ENCODE measurements around the gene HAUS6. TPM values are rescaled to one million over a fixed set of nuclear protein-coding genes. Genes with fewer than 3 reads are reported as not detected.
"Not testable (repeated sequence)": the region's sequence is repeated elsewhere in the genome, so short reads cannot be mapped to it uniquely, and the experiment has no call there.

The HAUS6 gene
- total RNA-seq, 2 donors from 2014 or later = 4.8 to 7.0 TPM

DNA sequence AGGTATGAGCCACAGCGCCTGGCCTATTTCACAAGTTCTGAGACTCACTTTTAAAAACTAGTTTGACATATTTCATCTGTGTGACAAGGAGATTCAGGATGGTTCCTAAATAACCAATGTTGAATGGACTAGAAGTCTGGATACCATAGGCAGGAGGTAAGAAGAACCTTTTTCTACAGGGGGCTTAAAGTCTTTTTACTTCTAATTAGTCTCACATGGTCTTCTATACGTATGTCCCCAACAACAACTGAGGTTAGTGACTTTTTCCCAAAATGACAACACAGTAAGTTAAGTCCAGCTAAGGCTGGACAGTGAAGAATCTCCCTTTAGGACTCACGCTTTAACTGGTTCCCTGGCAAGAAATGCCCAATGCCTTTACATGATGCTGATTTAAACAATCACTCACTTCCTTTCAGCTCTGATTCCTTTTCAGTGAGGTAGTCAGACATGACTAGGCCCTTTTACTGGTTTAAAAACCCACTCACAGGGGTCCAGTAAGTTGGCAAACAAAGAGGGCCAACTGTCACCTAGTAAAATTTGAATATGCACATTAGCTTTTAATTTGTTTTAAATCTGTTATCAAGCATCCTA, 12.1 kb upstream of the HAUS6 start:
- Histone ChIP-seq H3K36me3 (peaks cover 64% of the 10 kb centered on the region), H3K4me1 (peaks cover 0 to 19% of the 10 kb centered on the region in 2 donors), H3K9me3 (no peaks in the 10 kb centered on the region), H3K27ac (no peak overlapping the region), H3K27me3 (no peaks in the 10 kb centered on the region), H3K4me3 (no peak overlapping the region)
- TF ChIP-seq, protein P1, sequence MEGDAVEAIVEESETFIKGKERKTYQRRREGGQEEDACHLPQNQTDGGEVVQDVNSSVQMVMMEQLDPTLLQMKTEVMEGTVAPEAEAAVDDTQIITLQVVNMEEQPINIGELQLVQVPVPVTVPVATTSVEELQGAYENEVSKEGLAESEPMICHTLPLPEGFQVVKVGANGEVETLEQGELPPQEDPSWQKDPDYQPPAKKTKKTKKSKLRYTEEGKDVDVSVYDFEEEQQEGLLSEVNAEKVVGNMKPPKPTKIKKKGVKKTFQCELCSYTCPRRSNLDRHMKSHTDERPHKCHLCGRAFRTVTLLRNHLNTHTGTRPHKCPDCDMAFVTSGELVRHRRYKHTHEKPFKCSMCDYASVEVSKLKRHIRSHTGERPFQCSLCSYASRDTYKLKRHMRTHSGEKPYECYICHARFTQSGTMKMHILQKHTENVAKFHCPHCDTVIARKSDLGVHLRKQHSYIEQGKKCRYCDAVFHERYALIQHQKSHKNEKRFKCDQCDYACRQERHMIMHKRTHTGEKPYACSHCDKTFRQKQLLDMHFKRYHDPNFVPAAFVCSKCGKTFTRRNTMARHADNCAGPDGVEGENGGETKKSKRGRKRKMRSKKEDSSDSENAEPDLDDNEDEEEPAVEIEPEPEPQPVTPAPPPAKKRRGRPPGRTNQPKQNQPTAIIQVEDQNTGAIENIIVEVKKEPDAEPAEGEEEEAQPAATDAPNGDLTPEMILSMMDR (IDR thresholded peaks at IDR 0.05) = no peak
- DNase-seq (ENCODE audit: low spot score) = no peak

DNA sequence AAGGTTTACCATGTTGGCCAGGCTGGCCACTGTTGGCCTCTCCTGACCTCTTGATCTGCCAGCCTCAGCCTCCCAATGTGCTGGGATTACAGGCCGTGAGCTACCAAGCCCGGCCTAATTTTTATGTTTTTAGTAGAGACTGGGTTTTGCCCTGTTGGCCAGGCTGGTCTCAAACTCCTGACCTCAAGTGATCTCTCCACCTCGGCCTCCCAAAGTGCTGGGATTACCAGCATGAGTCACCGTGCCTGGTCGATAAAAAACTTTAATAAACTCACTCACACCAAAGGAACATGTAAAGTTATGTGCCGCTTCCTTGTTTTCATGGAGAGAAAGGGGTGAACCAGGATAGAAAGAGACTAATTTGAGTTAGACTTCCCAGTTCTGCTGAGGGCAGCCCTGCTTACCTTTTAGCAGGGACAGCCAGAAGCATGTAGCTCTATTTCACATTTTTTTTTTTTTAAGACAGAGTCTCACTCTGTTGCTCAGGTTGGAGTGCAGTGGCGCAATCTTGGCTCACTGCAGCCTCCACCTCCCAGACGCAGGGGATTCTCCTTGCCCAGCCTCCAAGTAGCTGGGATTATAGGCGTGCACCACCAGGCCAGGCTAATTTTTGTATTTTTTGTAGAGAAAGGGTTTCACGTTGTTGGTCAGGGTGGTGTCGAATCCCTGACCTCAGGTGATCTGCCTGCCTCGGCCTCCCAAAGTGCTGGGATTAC, 11.4 kb upstream of the HAUS6 start:
- Histone ChIP-seq H3K27me3 (no peaks in the 10 kb centered on the region), H3K4me1 (peaks cover 0 to 13% of the 10 kb centered on the region in 2 donors), H3K9me3 (no peaks in the 10 kb centered on the region), H3K4me3 (no peak overlapping the region), H3K36me3 (peaks cover 57% of the 10 kb centered on the region), H3K27ac (no peak overlapping the region)
- TF ChIP-seq, protein P1 (IDR thresholded peaks at IDR 0.05) = no peak
- no peak for DNase-seq (ENCODE audit: low spot score)

DNA sequence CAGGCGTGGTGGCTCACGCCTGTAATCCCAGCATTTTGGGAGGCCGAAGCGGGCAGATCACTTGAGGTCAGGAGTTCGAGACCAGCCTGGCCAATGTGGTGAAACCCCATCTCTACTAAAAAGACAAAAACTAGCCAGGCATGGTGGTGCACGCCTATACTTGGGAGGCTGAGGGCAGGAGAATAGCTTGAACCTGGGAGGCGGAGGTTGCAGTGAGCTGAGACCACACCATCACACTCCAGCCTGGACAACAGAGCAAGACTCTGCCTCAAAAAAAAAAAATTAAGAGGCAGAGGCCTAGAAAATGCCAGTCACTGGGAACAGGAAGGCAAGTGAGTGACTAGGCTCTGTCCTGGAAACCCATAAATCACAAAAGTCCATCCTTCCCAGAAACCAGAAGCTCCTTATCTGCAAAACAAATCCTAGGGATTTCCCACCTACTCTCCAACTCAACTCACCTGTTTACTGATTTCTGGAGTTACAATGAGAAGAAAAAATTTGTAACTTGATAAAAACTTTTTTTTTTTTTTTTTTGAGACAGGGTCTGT, 10.4 kb upstream of the HAUS6 start:
- not testable (repeated sequence) for H3K4me3 ChIP-seq; H3K4me1 ChIP-seq; H3K27ac ChIP-seq; H3K27me3 ChIP-seq; DNase-seq (ENCODE audit: low spot score); H3K9me3 ChIP-seq
- H3K36me3 ChIP-seq = peaks cover 47% of the 10 kb centered on the region

DNA sequence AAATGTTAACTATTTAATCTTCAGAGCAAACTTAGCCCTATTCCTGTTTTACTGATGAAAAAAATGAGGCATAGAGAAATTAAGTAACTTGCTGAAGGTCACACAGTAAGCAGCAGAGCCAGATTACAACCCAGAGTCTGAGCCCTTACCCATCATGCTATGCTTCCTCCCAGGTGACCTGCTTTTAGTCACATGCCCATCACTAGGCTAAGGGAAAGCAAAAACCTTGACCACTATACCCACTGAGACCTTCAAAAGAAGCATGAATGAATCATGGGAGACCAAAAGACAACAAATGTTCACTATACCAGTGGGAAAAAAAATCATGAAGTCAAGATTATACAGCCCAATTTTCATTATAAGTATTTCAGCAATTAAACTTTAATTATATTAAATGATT, 5.3 kb upstream of the HAUS6 start:
- Histone ChIP-seq H3K36me3 (peaks cover 4% of the 10 kb centered on the region), H3K4me3 (no peak overlapping the region), H3K27me3 (no peaks in the 10 kb centered on the region), H3K27ac (no peak overlapping the region), H3K4me1 (no peaks in the 10 kb centered on the region), H3K9me3 (no peaks in the 10 kb centered on the region)
- TF ChIP-seq, protein P1 (IDR thresholded peaks at IDR 0.05) = no peak
- no peak for DNase-seq (ENCODE audit: low spot score)

DNA sequence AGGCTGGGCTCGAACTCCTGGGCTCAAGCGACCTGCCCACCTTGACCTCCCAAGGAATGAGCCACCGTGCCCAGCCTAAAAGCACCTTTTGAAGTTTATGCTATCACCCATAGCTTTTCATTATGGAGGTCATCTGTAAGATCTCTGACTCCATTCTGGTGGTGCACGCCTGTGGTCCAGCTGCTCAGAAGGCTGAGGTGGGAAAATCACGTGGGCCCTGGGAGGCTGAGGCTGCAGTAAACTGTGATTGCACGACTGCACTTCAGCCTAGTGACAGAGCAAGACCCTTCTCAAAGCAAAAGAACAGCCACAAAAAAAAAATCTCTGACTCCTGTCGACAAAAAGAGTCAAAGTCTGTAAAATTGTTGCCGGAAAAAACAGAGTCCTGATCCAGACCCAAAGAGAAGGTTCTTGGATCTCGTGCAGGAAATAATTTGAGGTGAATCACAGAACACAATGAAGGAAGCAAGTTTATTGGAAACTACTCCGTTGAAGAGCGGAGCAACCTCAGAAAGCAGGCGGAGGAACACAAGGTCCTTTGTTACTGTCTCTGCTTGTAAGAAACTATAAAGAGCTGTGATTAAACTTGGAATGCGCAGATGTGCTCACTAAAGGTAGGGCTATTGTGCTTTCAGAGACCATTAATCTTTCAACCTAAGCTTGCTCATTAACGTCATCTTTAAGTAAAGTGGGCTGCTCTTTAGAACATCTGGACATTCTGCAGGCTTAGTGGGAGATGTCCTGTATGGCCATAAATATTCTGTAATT, 2.0 kb upstream of the HAUS6 start:
- no peaks in the 10 kb centered on the region for H3K36me3 ChIP-seq
- peaks cover 0 to 14% of the 10 kb centered on the region in 2 donors for H3K4me1 ChIP-seq
- no peak overlapping the region for H3K4me3 ChIP-seq
- no peak overlapping the region for H3K27ac ChIP-seq
- DNase-seq (ENCODE audit: low spot score) = no peak
- TF ChIP-seq, protein P1 (IDR thresholded peaks at IDR 0.05) = no peak
- no peaks in the 10 kb centered on the region for H3K27me3 ChIP-seq
- H3K9me3 ChIP-seq = no peaks in the 10 kb centered on the region

DNA sequence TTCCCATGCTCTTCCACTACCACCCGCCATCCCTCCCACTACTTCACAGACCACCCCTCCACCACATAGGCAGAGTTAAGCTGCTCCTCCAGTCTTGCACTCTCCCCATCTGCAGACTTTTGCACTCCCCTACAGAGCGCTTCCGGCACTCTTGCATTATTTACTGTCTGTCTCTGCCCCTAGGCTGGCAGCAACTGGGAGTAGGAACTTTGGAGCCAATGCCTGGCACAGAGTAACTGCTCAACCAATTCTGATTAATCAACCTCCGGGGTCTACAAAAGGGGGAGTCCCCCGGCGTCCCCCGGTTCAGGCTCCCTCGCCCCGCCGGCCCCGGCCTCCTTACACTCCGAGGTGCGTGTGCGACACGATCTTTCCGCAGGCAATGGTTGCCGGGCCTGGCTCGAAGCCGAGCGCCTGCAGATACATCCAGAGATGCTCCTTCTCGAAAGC, 498 bp downstream of the HAUS6 start:
- H3K4me1 ChIP-seq = peaks cover 0 to 14% of the 10 kb centered on the region in 2 donors
- no peaks in the 10 kb centered on the region for H3K27me3 ChIP-seq
- H3K4me3 ChIP-seq = peak overlapping the region; percentile 69 to 76
- H3K36me3 ChIP-seq = no peaks in the 10 kb centered on the region
- no peak for DNase-seq (ENCODE audit: low spot score)
- H3K9me3 ChIP-seq = no peaks in the 10 kb centered on the region
- TF ChIP-seq, protein P1 (IDR thresholded peaks at IDR 0.05) = no peak
- H3K27ac ChIP-seq = peak overlapping the region; percentile 82 to 85
